ENCODE data around the gene TMEM130.
"Not testable (repeated sequence)": the region's sequence is repeated elsewhere in the genome, so short reads cannot be mapped to it uniquely, and the experiment has no call there.

Gene TMEM130

GRCh38 chr7:98848918-98849317 lies 20.9 kb downstream of the TMEM130 start:
- Histone ChIP-seq H3K9ac (ENCODE audit: low read depth, low read length) (no peak overlapping the region), H4K20me1 (ENCODE audit: insufficient read depth, low read length) (no peaks in the 10 kb centered on the region), H3K4me1 (ENCODE audit: insufficient read depth, low read length) (no peaks in the 10 kb centered on the region), H3K4me3 (ENCODE audit: low read depth in 1 of 2, low read length in 2 of 2) (no peak overlapping the region), H3K79me2 (ENCODE audit: insufficient read depth, low read length) (no peaks in the 10 kb centered on the region), H3K36me3 (ENCODE audit: insufficient read depth, low read length) (no peaks in the 10 kb centered on the region), H2AFZ (ENCODE audit: low read depth, low read length) (no peak overlapping the region), H3K9me3 (ENCODE audit: insufficient read depth, low read length, severe bottlenecking) (peaks cover 6% of the 10 kb centered on the region), H3K4me2 (ENCODE audit: insufficient read depth, low read length) (no peak overlapping the region), H3K27me3 (ENCODE audit: insufficient read depth, low read length, poor library complexity) (no peaks in the 10 kb centered on the region), H3K27ac (ENCODE audit: low read length) (no peak overlapping the region)
- ATAC-seq (ENCODE audit: insufficient read depth, low read depth) (no peak), DNase-seq (no peak)
- TF ChIP-seq EZH2 (IDR thresholded peaks at IDR 0.05; ENCODE audit: borderline replicate concordance, low read depth, low read length, severe bottlenecking) (no peak), CTCF (IDR thresholded peaks at IDR 0.05; ENCODE audit: borderline replicate concordance, extremely low read depth, low read length, poor library complexity, severe bottlenecking) (no peak)

GRCh38 chr7:98842552-98842951 lies 27.3 kb downstream of the TMEM130 start:
- not testable (repeated sequence) for H3K9ac ChIP-seq (ENCODE audit: low read depth, low read length); H3K27ac ChIP-seq (ENCODE audit: low read length); H3K36me3 ChIP-seq (ENCODE audit: insufficient read depth, low read length); H4K20me1 ChIP-seq (ENCODE audit: insufficient read depth, low read length); H3K27me3 ChIP-seq (ENCODE audit: insufficient read depth, low read length, poor library complexity); DNase-seq; H3K9me3 ChIP-seq (ENCODE audit: insufficient read depth, low read length, severe bottlenecking); H3K79me2 ChIP-seq (ENCODE audit: insufficient read depth, low read length); H3K4me2 ChIP-seq (ENCODE audit: insufficient read depth, low read length); H3K4me1 ChIP-seq (ENCODE audit: insufficient read depth, low read length); H2AFZ ChIP-seq (ENCODE audit: low read depth, low read length); ATAC-seq (ENCODE audit: insufficient read depth, low read depth); H3K4me3 ChIP-seq (ENCODE audit: low read depth in 1 of 2, low read length in 2 of 2)

GRCh38 chr7:98841179-98841997 lies 28.4 kb downstream of the TMEM130 start:
- H2AFZ ChIP-seq (ENCODE audit: low read depth, low read length), result no peak overlapping the region

More at GRCh38 chr7:98841179-98841997, 28.4 kb downstream of the TMEM130 start:
- no peaks in the 10 kb centered on the region for H3K4me1 ChIP-seq (ENCODE audit: insufficient read depth, low read length)
- H4K20me1 ChIP-seq (ENCODE audit: insufficient read depth, low read length), result no peaks in the 10 kb centered on the region
- H3K4me2 ChIP-seq (ENCODE audit: insufficient read depth, low read length), result no peak overlapping the region
- no peaks in the 10 kb centered on the region for H3K36me3 ChIP-seq (ENCODE audit: insufficient read depth, low read length)
- H3K27me3 ChIP-seq (ENCODE audit: insufficient read depth, low read length, poor library complexity), result no peaks in the 10 kb centered on the region
- ATAC-seq (ENCODE audit: insufficient read depth, low read depth), result peak; percentile 90
- H3K9ac ChIP-seq (ENCODE audit: low read depth, low read length), result no peak overlapping the region
- H3K27ac ChIP-seq (ENCODE audit: low read length), result no peak overlapping the region
- TF ChIP-seq EZH2 (IDR thresholded peaks at IDR 0.05; ENCODE audit: borderline replicate concordance, low read depth, low read length, severe bottlenecking) (no peak), CTCF (IDR thresholded peaks at IDR 0.05; ENCODE audit: borderline replicate concordance, extremely low read depth, low read length, poor library complexity, severe bottlenecking) (peak; percentile 98)
- DNase-seq, result peak; percentile 69
- H3K9me3 ChIP-seq (ENCODE audit: insufficient read depth, low read length, severe bottlenecking), result no peaks in the 10 kb centered on the region
- H3K79me2 ChIP-seq (ENCODE audit: insufficient read depth, low read length), result no peaks in the 10 kb centered on the region
- no peak overlapping the region for H3K4me3 ChIP-seq (ENCODE audit: low read depth in 1 of 2, low read length in 2 of 2)

Measured in DND-41 (cell line).